Activated T-helper 2 cell treated with anti-CD3 and anti-CD28 coated beads, Interferon-gamma antibody, Interleukin-2, Interleukin-4, amounts not matched to agents 10 μg/mL and 5 μg/mL and 100 μg/mL, durations not matched to agents 14 hours and 24 hours and 36 hours (primary cell): Measurements from ENCODE around the gene COMMD1. TPM values are rescaled to one million over a fixed set of nuclear protein-coding genes. Genes with fewer than 3 reads are reported as not detected.
"Not testable (repeated sequence)": the region's sequence is repeated elsewhere in the genome, so short reads cannot be mapped to it uniquely, and the experiment has no call there.

Experiments used
- DNase-seq: peaks from one replicate; pipeline ENCODE4 v3.0.0; 2021; ENCODE audit warnings: low spot score
- H3K27ac Mint-ChIP-seq: one replicate; pipeline ENCODE4 v1.8.0; 2021; ENCODE audit warnings: mixed read lengths
- H3K27me3 Mint-ChIP-seq: one replicate; pipeline ENCODE4 v1.8.0; 2021; ENCODE audit warnings: low read depth, mixed read lengths
- H3K36me3 Mint-ChIP-seq: one replicate; pipeline ENCODE4 v1.8.0; 2021; ENCODE audit warnings: low read depth, mixed read lengths
- H3K4me1 Mint-ChIP-seq: one replicate; pipeline ENCODE4 v1.8.0; 2021; ENCODE audit warnings: low read depth, mixed read lengths
- H3K4me3 Mint-ChIP-seq: one replicate; pipeline ENCODE4 v1.8.0; 2021; ENCODE audit warnings: low read depth, mild to moderate bottlenecking, moderate library complexity, mixed read lengths
- H3K9me3 Mint-ChIP-seq: one replicate; pipeline ENCODE4 v1.8.0; 2021; ENCODE audit warnings: mixed read lengths
- intact Hi-C: fragments of 100-400 bp; cut with micrococcal nuclease; formaldehyde crosslinking; loops from one replicate; pipeline ENCODE4 v1.15.1; 2023
- total RNA-seq: library from RNA; stranded (reverse); gene quantifications from 2 replicates; pipeline ENCODE4 v1.2.3, GENCODE V29; 2022

Gene COMMD1
- total RNA-seq, 1 donor from 2014 or later: 29.1 TPM

- Mint-ChIP-seq H3K4me1 (peaks cover 13% of the 10 kb centered on the region), H3K27ac (no peak overlapping the region), H3K9me3 (no peaks in the 10 kb centered on the region)
These were observed 242.3 kb downstream of the COMMD1 start for GRCh38 chr2:62147610-62148301.

GRCh38 chr2:62149708-62150107, 244.2 kb downstream of the COMMD1 start:
- Mint-ChIP-seq H3K36me3 (no peaks in the 10 kb centered on the region), H3K27ac (no peak overlapping the region), H3K9me3 (no peaks in the 10 kb centered on the region), H3K4me3 (no peak overlapping the region), H3K4me1 (peaks cover 13% of the 10 kb centered on the region), H3K27me3 (no peaks in the 10 kb centered on the region)
- no peak for DNase-seq
- intact Hi-C loops: loop anchor here (10.0 kb wide), 1 partner anchor 115 kb away; no protein-coding TSS in a partner anchor

More at GRCh38 chr2:62147610-62148301, 242.3 kb downstream of the COMMD1 start:
- Mint-ChIP-seq H3K36me3 (no peaks in the 10 kb centered on the region), H3K4me3 (no peak overlapping the region), H3K27me3 (no peaks in the 10 kb centered on the region)
- intact Hi-C loops: loop anchor here (10.0 kb wide), 1 partner anchor 113 kb away; no protein-coding TSS in a partner anchor
- DNase-seq: no peak

DNA sequence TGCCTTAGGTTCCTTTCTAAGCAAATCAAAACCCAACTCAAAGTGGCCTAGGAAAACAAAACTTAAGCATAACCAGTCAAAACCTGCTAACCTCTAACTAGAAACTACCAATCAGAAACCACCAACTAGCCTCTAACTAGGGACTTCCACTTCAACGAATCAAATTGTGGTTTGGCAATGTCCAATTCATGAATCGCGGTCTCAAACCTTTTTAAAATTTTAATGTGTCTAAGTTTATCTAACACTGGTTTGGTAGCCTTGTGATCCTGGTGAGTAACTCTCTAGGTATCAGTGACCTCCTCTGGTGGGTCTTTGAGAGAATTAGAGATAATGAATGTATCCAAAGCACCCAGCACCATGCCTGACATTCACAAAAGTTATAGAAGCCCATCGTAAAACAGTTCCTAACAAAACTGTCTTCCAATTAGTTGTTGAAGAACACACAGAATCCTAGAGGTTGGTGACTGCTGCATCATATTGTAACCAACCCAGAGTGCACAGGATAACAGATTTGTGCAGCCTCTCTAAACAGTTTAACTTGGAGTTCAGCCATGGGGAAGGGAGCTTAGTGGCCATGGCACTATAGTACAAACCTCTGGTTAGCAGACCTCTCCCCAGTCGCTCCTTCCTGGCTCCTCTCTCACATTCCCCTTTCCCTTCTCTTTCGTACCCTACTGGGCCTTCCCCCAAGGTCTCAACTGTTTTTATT, 245.3 kb downstream of the COMMD1 start:
- H3K9me3 Mint-ChIP-seq: peaks cover 6% of the 10 kb centered on the region
- no peak for DNase-seq
- no peak overlapping the region for H3K4me3 Mint-ChIP-seq
- no peaks in the 10 kb centered on the region for H3K27me3 Mint-ChIP-seq
- peaks cover 13% of the 10 kb centered on the region for H3K4me1 Mint-ChIP-seq
- no peak overlapping the region for H3K27ac Mint-ChIP-seq
- intact Hi-C loops: no loop called here
- H3K36me3 Mint-ChIP-seq: no peaks in the 10 kb centered on the region

DNA sequence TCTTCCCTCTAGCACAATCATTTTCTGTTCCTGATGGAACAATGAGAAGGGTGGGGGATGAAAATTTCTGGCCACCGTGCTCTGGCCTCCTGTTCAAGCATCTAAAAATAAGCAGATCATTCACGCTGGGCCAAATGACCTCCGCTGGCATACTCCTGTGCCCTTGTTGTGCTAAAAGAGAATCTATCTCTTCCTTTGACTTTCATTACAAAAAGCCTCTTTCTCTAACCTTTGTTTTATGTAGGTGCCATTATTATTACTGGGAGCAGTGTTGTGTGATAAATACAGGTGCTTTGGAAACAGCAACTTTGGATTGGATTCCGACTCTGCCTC, 245.8 kb downstream of the COMMD1 start:
- intact Hi-C loops: no loop called here
- H3K4me3 Mint-ChIP-seq: no peak overlapping the region
- DNase-seq: no peak
- H3K9me3 Mint-ChIP-seq: peaks cover 6% of the 10 kb centered on the region
- H3K4me1 Mint-ChIP-seq: peaks cover 13% of the 10 kb centered on the region
- no peaks in the 10 kb centered on the region for H3K27me3 Mint-ChIP-seq
- H3K36me3 Mint-ChIP-seq: no peaks in the 10 kb centered on the region
- H3K27ac Mint-ChIP-seq: no peak overlapping the region

- Mint-ChIP-seq H3K27me3 (no peaks in the 10 kb centered on the region), H3K36me3 (no peaks in the 10 kb centered on the region), H3K4me1 (peaks cover 9% of the 10 kb centered on the region), H3K4me3 (no peak overlapping the region), H3K27ac (no peak overlapping the region), H3K9me3 (peaks cover 6% of the 10 kb centered on the region)
- intact Hi-C loops: no loop called here
- no peak for DNase-seq
These were observed 246.5 kb downstream of the COMMD1 start for GRCh38 chr2:62152000-62152399.

DNA sequence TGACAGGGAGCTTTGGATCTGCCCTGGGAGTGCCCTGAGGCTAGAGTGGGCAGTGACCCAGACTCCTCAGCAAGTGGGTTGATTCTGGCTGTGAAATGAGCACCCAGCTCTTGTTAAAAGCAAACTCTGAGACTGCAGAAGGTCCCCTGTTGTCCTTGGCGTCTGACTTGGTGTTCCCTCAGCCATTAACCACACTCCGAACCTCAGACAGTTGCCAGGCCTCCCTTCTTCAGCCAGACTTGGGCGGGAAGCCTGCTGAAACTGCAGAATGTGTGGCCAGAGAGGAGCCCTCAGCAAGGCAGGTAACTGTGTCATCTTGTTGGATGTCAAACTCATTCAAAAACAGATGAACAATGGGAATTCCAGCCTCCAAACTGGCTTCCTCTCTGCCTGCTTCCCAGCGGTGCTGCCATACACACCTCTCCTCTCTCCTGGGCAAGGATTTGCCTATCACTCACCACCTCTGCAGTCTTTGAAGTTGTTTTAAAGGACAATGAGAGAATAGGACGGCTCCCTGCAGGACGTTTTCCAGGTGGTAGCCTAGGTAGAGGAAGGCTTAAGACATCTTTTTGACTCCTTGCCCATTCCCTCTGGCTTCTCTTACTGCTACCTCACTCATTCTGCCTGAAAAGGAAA, 251.5 kb downstream of the COMMD1 start:
- Mint-ChIP-seq H3K4me3 (no peak overlapping the region), H3K27me3 (no peaks in the 10 kb centered on the region), H3K4me1 (peaks cover 4% of the 10 kb centered on the region), H3K27ac (no peak overlapping the region), H3K36me3 (no peaks in the 10 kb centered on the region), H3K9me3 (peaks cover 6% of the 10 kb centered on the region)
- DNase-seq: no peak
- intact Hi-C loops: no loop called here

- no peaks in the 10 kb centered on the region for H3K36me3 Mint-ChIP-seq
- no peaks in the 10 kb centered on the region for H3K27me3 Mint-ChIP-seq
- intact Hi-C loops: no loop called here
- peaks cover 6% of the 10 kb centered on the region for H3K9me3 Mint-ChIP-seq
- H3K4me3 Mint-ChIP-seq: no peak overlapping the region
- H3K4me1 Mint-ChIP-seq: peaks cover 8% of the 10 kb centered on the region
- no peak overlapping the region for H3K27ac Mint-ChIP-seq
- DNase-seq: no peak
These were observed 253.1 kb downstream of the COMMD1 start for GRCh38 chr2:62158444-62159121.

DNA sequence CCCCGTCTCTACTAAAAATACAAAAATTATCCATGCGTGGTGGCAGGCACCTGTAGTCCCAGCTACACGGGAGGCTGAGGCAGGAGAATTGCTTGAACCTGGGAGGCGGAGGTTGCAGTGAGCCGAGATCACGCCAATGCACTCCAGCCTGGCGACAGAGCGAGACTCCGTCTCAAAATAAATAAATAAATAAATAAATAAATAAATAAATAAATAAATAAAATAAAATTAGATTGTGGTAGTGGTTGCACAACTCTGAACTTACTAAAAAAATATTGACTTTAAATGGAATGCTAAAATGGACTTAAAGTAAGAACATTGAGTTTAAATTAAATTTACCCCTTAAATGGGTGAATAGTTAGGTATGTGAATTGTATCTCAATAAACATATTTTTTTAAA, 255.2 kb downstream of the COMMD1 start:
- DNase-seq, H3K27me3 Mint-ChIP-seq, intact Hi-C loops, H3K36me3 Mint-ChIP-seq, H3K4me3 Mint-ChIP-seq, H3K27ac Mint-ChIP-seq, H3K4me1 Mint-ChIP-seq, H3K9me3 Mint-ChIP-seq: not testable (repeated sequence)

DNA sequence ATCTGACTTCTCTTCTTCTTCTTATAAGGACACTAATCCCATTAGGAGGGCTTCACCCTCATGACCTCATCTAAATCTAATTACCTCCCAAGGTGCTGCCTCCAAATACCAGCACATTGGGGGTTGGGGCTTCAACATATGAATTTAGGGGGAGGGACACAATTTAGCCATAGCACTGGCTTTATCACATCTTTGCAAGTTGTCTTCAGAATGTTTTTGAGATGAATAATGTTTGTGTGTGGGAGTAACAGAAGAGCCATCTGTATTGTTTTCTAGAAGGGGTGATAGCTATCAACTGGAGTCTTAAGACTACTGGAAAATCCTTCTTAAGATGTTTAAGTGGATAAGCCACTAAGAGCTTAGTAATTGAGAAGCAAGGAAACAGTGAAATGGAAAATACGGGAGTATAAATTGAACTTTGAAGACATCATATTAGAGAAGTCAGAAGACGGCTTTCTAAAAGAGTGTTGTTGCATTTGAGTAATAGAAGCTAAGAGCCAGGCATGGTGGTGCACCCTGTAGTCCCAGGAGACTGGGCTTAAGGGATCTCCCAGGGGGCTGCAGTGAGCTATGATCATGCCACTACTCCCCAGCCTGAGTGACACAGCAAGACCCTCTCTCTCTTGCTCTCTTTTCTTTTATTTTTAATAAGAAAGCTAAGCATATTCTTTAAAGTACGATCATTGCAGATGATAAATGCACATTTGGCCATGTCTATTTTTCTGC, 257.8 kb downstream of the COMMD1 start:
- Mint-ChIP-seq H3K27me3 (no peaks in the 10 kb centered on the region), H3K36me3 (no peaks in the 10 kb centered on the region), H3K9me3 (no peaks in the 10 kb centered on the region), H3K4me1 (peaks cover 8% of the 10 kb centered on the region), H3K27ac (no peak overlapping the region), H3K4me3 (no peak overlapping the region)
- intact Hi-C loops: no loop called here
- no peak for DNase-seq

GRCh38 chr2:62163834-62164233, 258.4 kb downstream of the COMMD1 start:
- no peak overlapping the region for H3K4me3 Mint-ChIP-seq
- no peaks in the 10 kb centered on the region for H3K27me3 Mint-ChIP-seq
- no peak overlapping the region for H3K27ac Mint-ChIP-seq
- no peak for DNase-seq
- peaks cover 8% of the 10 kb centered on the region for H3K4me1 Mint-ChIP-seq
- no peaks in the 10 kb centered on the region for H3K9me3 Mint-ChIP-seq
- no peaks in the 10 kb centered on the region for H3K36me3 Mint-ChIP-seq
- intact Hi-C loops: no loop called here

DNA sequence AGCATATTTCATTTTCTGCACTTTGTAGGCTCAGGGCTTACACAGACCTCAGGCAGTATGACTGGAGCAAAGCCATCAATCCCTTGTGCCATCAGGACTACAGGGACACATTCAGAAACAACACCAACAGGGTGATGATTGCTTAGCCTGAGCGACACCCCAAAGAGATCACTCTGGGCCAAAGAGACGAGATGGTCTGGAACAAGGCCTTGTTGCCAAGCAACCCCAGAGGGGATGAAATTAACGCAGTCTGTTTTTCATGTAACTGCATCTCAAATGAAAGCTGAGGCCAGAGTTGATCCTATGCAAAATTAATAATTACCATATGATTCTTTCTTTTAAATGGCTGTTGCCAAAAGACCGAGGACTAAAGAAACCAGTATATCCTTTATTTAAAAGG, 270.3 kb downstream of the COMMD1 start:
- DNase-seq: no peak
- H3K27me3 Mint-ChIP-seq: peaks cover 3% of the 10 kb centered on the region
- no peak overlapping the region for H3K4me3 Mint-ChIP-seq
- no peaks in the 10 kb centered on the region for H3K4me1 Mint-ChIP-seq
- intact Hi-C loops: no loop called here
- H3K9me3 Mint-ChIP-seq: no peaks in the 10 kb centered on the region
- no peaks in the 10 kb centered on the region for H3K36me3 Mint-ChIP-seq
- no peak overlapping the region for H3K27ac Mint-ChIP-seq

DNA sequence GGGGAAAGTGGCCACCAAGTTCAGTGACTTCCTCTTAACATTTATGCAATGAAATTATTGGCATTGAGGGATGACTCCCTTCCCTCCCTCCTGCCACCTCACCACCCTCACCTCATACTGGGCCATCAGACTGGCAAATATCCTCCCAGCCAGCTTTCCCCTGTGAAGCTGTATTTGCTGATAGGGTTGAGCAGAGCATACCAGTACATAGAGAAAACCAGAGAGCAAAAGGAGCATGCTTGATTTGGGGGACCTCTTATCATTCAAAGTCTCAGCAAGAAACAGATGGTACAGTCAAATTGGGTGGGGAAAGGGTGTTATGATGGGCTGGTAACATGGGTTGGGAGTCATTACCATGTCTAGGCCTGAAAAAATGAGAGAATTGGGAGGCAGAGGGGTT, 271.3 kb downstream of the COMMD1 start:
- Mint-ChIP-seq H3K36me3 (no peaks in the 10 kb centered on the region), H3K27ac (no peak overlapping the region), H3K4me3 (no peak overlapping the region), H3K4me1 (no peaks in the 10 kb centered on the region), H3K27me3 (peaks cover 3% of the 10 kb centered on the region), H3K9me3 (no peaks in the 10 kb centered on the region)
- DNase-seq: no peak
- intact Hi-C loops: no loop called here
